Measurements from ENCODE around the gene PTGFRN. TPM values are rescaled to one million over a fixed set of nuclear protein-coding genes. Genes with fewer than 3 reads are reported as not detected.

The PTGFRN gene
- total RNA-seq, 2 donors from 2014 or later: 41.6 to 43.2 TPM

DNA sequence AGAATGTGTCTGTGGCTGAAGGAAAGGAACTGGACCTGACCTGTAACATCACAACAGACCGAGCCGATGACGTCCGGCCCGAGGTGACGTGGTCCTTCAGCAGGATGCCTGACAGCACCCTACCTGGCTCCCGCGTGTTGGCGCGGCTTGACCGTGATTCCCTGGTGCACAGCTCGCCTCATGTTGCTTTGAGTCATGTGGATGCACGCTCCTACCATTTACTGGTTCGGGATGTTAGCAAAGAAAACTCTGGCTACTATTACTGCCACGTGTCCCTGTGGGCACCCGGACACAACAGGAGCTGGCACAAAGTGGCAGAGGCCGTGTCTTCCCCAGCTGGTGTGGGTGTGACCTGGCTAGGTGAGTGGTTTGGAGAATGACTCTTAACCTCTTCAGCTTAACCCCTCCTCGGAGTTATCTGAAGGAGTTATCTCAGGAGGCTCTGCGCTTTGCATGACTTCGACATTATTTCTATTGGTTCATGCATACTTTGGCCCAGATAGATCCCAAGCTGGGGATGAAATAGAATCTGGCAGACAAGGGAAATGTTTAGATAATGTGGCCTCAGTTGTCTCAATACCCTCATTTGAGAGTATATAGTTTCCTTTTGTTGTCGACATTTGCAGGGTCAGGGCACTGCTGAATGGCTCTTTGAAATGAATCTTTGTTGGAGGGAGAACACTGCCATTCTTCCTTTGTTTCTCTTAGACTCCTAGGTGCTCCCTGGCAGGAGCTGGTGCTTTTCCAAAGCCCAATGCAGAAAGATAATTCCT, 39.7 kb downstream of the PTGFRN start:
- TF ChIP-seq, protein P1, sequence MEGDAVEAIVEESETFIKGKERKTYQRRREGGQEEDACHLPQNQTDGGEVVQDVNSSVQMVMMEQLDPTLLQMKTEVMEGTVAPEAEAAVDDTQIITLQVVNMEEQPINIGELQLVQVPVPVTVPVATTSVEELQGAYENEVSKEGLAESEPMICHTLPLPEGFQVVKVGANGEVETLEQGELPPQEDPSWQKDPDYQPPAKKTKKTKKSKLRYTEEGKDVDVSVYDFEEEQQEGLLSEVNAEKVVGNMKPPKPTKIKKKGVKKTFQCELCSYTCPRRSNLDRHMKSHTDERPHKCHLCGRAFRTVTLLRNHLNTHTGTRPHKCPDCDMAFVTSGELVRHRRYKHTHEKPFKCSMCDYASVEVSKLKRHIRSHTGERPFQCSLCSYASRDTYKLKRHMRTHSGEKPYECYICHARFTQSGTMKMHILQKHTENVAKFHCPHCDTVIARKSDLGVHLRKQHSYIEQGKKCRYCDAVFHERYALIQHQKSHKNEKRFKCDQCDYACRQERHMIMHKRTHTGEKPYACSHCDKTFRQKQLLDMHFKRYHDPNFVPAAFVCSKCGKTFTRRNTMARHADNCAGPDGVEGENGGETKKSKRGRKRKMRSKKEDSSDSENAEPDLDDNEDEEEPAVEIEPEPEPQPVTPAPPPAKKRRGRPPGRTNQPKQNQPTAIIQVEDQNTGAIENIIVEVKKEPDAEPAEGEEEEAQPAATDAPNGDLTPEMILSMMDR (conservative IDR thresholded peaks at IDR 0.05): no peak
- peaks cover 11% of the 10 kb centered on the region for H3K4me1 ChIP-seq (ENCODE audit: control insufficient read depth, insufficient read depth, low read length)
- peaks cover 47% of the 10 kb centered on the region for H3K36me3 Mint-ChIP-seq (ENCODE audit: low read depth)
- peaks cover 55% of the 10 kb centered on the region for H3K36me3 ChIP-seq (ENCODE audit: control insufficient read depth, insufficient read depth, low read length)
- no peak for DNase-seq
- no peaks in the 10 kb centered on the region for H3K27me3 Mint-ChIP-seq (ENCODE audit: insufficient read depth)
- no peaks in the 10 kb centered on the region for H3K9me3 ChIP-seq (ENCODE audit: control insufficient read depth, low read length)
- peak overlapping the region; percentile 46 for H3K27ac Mint-ChIP-seq
- no peaks in the 10 kb centered on the region for H3K9me3 Mint-ChIP-seq
- H3K27me3 ChIP-seq (ENCODE audit: control insufficient read depth, insufficient read depth, low read length, poor library complexity, severe bottlenecking): no peaks in the 10 kb centered on the region
- no peak overlapping the region for H3K27ac ChIP-seq (ENCODE audit: low read depth, low read length)
- WGBS, 2 experiments (ENCODE audit: insufficient coverage in 1 of 2, insufficient read length in 1 of 2): 90 to 93% methylated on average over 19 to 21 of the region's 21 CpGs
- no peak overlapping the region for H3K4me3 Mint-ChIP-seq
- H3K9ac ChIP-seq (ENCODE audit: extremely low read depth, low read length, poor library complexity, severe bottlenecking): no peak overlapping the region
- H3K4me3 ChIP-seq (ENCODE audit: low read length): no peak overlapping the region
- peaks cover 18% of the 10 kb centered on the region for H3K4me1 Mint-ChIP-seq

GRCh38 chr1:116950517-116951199, 40.9 kb downstream of the PTGFRN start:
- WGBS, 2 experiments (ENCODE audit: insufficient coverage in 1 of 2, insufficient read length in 1 of 2): 80 to 89% methylated on average over 12 to 13 of the region's 13 CpGs
- Mint-ChIP-seq H3K27ac (no peak overlapping the region), H3K4me3 (no peak overlapping the region), H3K4me1 (peaks cover 18% of the 10 kb centered on the region), H3K27me3 (ENCODE audit: insufficient read depth) (no peaks in the 10 kb centered on the region), H3K36me3 (ENCODE audit: low read depth) (peaks cover 42% of the 10 kb centered on the region), H3K9me3 (no peaks in the 10 kb centered on the region)
- no peak overlapping the region for H3K27ac ChIP-seq (ENCODE audit: low read depth, low read length)
- no peak for DNase-seq
- H3K27me3 ChIP-seq (ENCODE audit: control insufficient read depth, insufficient read depth, low read length, poor library complexity, severe bottlenecking): no peaks in the 10 kb centered on the region
- peaks cover 52% of the 10 kb centered on the region for H3K36me3 ChIP-seq (ENCODE audit: control insufficient read depth, insufficient read depth, low read length)
- H3K4me3 ChIP-seq (ENCODE audit: low read length): no peak overlapping the region
- TF ChIP-seq, protein P1 (conservative IDR thresholded peaks at IDR 0.05): no peak
- peaks cover 11% of the 10 kb centered on the region for H3K4me1 ChIP-seq (ENCODE audit: control insufficient read depth, insufficient read depth, low read length)
- H3K9ac ChIP-seq (ENCODE audit: extremely low read depth, low read length, poor library complexity, severe bottlenecking): no peak overlapping the region
- no peaks in the 10 kb centered on the region for H3K9me3 ChIP-seq (ENCODE audit: control insufficient read depth, low read length)

GRCh38 chr1:116951200-116951935, 41.7 kb downstream of the PTGFRN start:
- Histone ChIP-seq H3K4me3 (ENCODE audit: low read length) (no peak overlapping the region), H3K27ac (ENCODE audit: low read depth, low read length) (no peak overlapping the region), H3K27me3 (ENCODE audit: control insufficient read depth, insufficient read depth, low read length, poor library complexity, severe bottlenecking) (no peaks in the 10 kb centered on the region), H3K36me3 (ENCODE audit: control insufficient read depth, insufficient read depth, low read length) (peaks cover 45% of the 10 kb centered on the region), H3K9ac (ENCODE audit: extremely low read depth, low read length, poor library complexity, severe bottlenecking) (no peak overlapping the region), H3K4me1 (ENCODE audit: control insufficient read depth, insufficient read depth, low read length) (peaks cover 11% of the 10 kb centered on the region), H3K9me3 (ENCODE audit: control insufficient read depth, low read length) (no peaks in the 10 kb centered on the region)
- Mint-ChIP-seq H3K36me3 (ENCODE audit: low read depth) (peaks cover 35% of the 10 kb centered on the region), H3K27me3 (ENCODE audit: insufficient read depth) (no peaks in the 10 kb centered on the region), H3K9me3 (no peaks in the 10 kb centered on the region), H3K4me1 (peaks cover 18% of the 10 kb centered on the region), H3K27ac (no peak overlapping the region), H3K4me3 (no peak overlapping the region)
- TF ChIP-seq, protein P1 (conservative IDR thresholded peaks at IDR 0.05): no peak
- DNase-seq: no peak
- WGBS, 2 experiments (ENCODE audit: insufficient coverage in 1 of 2, insufficient read length in 1 of 2): 94 to 95% methylated on average over 5 to 10 of the region's 10 CpGs
